ENCODE results near the gene ROR2. TPM values are rescaled to one million over a fixed set of nuclear protein-coding genes. Genes with fewer than 3 reads are reported as not detected.
"Not testable (repeated sequence)": the region's sequence is repeated elsewhere in the genome, so short reads cannot be mapped to it uniquely, and the experiment has no call there.

Gene ROR2
- total RNA-seq, 1 donor from 2014 or later, result under 0.01 TPM

GRCh38 chr9:91530829-91531228 is 419.2 kb downstream of the ROR2 start:
- no peak for DNase-seq (ENCODE audit: low read depth in 2 of 2)

- DNase-seq (ENCODE audit: low read depth in 2 of 2), result no peak
Measured at GRCh38 chr9:91522481-91522880, 427.5 kb downstream of the ROR2 start.

GRCh38 chr9:91519520-91520277 is 430.3 kb downstream of the ROR2 start:
- no peak for DNase-seq (ENCODE audit: low read depth in 2 of 2)

GRCh38 chr9:91518462-91518861 is 431.6 kb downstream of the ROR2 start:
- no peak for DNase-seq (ENCODE audit: low read depth in 2 of 2)

GRCh38 chr9:91517801-91518200 is 432.2 kb downstream of the ROR2 start:
- DNase-seq (ENCODE audit: low read depth in 2 of 2), result no peak

- not testable (repeated sequence) for DNase-seq (ENCODE audit: low read depth in 2 of 2)
Measured at GRCh38 chr9:91517332-91517731, 432.7 kb downstream of the ROR2 start.

GRCh38 chr9:91516777-91517176 is 433.3 kb downstream of the ROR2 start:
- DNase-seq (ENCODE audit: low read depth in 2 of 2), result no peak

- DNase-seq (ENCODE audit: low read depth in 2 of 2), result no peak
Measured at GRCh38 chr9:91516081-91516480, 433.9 kb downstream of the ROR2 start.

GRCh38 chr9:91515074-91515687 is 434.8 kb downstream of the ROR2 start:
- no peak for DNase-seq (ENCODE audit: low read depth in 2 of 2)

Other genes starting within 250 kb of the ROR2 start
- 76.1 and 105 TPM in 2 replicates for gene SPTLC1, start 165.2 kb upstream of the ROR2 start, total RNA-seq

All from lung microvascular endothelial cell (primary cell).